ENCODE measurements around the gene XYLT1. TPM values are rescaled to one million over a fixed set of nuclear protein-coding genes. Genes with fewer than 3 reads are reported as not detected.
"Not testable (repeated sequence)": the region's sequence is repeated elsewhere in the genome, so short reads cannot be mapped to it uniquely, and the experiment has no call there.

The XYLT1 gene
- total RNA-seq, 1 donor from 2014 or later = 0.23 TPM

DNA sequence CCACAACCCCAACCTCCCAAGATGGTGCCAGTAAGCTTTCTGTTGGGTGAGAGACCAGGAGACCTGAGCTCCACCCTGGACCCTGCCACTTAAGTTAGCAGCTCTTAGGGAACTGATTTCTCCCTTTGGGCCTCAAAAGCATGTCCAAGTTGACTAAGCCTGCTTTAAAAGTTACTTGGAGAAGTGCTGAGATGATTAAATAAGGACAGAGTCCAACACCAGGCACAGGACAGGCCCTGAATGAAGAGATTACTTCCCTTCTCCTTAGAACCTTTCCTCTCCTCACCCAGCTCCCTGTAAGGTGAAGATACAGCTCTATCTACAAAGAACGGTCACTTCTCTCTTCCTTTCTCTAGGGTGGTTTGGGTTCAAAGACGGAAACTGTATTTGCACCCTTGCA is 162.6 kb downstream of the XYLT1 start:
- DNase-seq (ENCODE audit: low read depth) = no peak
- TF ChIP-seq, protein P1, sequence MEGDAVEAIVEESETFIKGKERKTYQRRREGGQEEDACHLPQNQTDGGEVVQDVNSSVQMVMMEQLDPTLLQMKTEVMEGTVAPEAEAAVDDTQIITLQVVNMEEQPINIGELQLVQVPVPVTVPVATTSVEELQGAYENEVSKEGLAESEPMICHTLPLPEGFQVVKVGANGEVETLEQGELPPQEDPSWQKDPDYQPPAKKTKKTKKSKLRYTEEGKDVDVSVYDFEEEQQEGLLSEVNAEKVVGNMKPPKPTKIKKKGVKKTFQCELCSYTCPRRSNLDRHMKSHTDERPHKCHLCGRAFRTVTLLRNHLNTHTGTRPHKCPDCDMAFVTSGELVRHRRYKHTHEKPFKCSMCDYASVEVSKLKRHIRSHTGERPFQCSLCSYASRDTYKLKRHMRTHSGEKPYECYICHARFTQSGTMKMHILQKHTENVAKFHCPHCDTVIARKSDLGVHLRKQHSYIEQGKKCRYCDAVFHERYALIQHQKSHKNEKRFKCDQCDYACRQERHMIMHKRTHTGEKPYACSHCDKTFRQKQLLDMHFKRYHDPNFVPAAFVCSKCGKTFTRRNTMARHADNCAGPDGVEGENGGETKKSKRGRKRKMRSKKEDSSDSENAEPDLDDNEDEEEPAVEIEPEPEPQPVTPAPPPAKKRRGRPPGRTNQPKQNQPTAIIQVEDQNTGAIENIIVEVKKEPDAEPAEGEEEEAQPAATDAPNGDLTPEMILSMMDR (conservative IDR thresholded peaks at IDR 0.05; ENCODE audit: low read depth, low read length) = no peak
- no peak overlapping the region for H3K4me3 ChIP-seq (ENCODE audit: low read depth, low read length)

DNA sequence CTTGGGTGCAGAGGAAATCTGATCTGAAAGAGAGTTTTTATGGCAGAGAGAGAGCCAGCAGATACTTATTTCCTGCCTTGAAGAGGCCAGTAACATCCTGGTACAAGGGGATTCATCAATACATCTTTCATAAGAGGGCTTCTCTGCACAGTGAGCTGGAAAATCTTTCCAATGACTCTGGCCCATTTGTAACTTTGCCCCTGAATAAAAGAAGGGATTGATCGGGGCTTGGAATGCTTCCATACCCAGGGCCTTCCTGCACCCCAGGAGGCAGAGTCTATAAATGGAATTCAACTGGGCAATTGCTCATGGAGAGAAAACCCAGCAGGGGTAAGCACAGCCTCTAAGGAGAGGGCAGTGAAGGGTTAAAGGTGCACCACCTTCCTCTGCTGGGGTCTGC is 163.3 kb downstream of the XYLT1 start:
- no peak for DNase-seq (ENCODE audit: low read depth)
- H3K4me3 ChIP-seq (ENCODE audit: low read depth, low read length) = no peak overlapping the region
- TF ChIP-seq, protein P1 (conservative IDR thresholded peaks at IDR 0.05; ENCODE audit: low read depth, low read length) = no peak

DNA sequence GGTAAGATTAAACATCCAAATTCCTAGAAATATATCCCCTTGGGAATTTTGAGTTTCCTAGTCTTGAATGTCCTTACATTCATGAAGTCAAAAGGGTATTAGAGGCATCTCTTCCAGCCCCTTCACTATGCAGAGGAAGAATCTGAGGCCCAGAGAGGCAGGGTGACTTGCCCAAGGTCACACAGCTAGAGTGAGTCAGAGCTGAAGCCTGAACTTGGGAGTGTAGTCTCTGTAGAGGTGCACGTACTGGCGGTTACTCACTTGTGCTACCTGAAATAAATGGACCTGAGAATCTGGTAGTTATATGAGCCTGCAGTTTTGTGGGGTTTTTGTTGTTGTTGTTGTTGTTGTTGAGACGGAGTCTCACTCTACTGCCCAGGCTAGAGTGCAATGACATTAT is 164.0 kb downstream of the XYLT1 start:
- no peak for DNase-seq (ENCODE audit: low read depth)
- H3K4me3 ChIP-seq (ENCODE audit: low read depth, low read length) = no peak overlapping the region
- TF ChIP-seq, protein P1 (conservative IDR thresholded peaks at IDR 0.05; ENCODE audit: low read depth, low read length) = no peak

DNA sequence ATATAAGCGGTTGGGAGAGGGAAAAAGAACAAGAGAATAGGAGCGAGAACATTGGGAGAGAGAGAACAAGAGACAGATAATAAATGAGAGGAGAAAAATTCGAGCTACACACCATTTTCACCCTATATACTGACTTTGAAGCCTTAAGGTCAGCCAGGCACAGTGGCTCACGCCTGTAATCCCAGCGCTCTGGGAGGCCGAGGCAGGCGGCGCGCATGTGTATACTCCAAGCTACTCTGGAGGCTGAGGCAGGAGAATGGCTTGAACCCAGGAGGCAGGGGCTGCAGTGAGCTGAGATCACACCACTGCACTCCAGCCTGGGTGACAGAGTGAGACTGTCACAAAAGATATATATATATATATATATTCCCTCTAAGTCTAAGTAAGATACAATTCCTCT is 164.5 kb downstream of the XYLT1 start:
- not testable (repeated sequence) for DNase-seq (ENCODE audit: low read depth); H3K4me3 ChIP-seq (ENCODE audit: low read depth, low read length)

DNA sequence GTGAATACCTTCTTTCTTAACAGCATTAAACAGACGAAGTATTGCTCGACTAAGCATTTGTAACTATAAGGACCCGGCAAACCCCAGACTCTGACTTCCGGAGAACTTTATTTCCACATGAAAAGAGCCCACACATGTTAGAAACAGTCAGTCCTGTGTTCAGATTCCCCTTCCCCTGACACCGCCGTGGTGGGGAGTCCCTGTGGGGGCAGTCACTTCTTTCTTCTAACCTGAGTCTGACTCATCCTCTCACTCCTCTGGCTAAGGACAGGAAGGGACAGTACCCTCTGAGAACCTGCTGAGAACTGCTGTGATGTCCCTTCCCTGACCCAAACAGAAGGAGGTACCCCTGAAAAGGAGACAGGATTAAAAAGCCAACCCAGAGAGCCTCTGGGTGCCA is 165.1 kb downstream of the XYLT1 start:
- TF ChIP-seq, protein P1 (conservative IDR thresholded peaks at IDR 0.05; ENCODE audit: low read depth, low read length) = no peak
- DNase-seq (ENCODE audit: low read depth) = no peak
- H3K4me3 ChIP-seq (ENCODE audit: low read depth, low read length) = no peak overlapping the region

DNA sequence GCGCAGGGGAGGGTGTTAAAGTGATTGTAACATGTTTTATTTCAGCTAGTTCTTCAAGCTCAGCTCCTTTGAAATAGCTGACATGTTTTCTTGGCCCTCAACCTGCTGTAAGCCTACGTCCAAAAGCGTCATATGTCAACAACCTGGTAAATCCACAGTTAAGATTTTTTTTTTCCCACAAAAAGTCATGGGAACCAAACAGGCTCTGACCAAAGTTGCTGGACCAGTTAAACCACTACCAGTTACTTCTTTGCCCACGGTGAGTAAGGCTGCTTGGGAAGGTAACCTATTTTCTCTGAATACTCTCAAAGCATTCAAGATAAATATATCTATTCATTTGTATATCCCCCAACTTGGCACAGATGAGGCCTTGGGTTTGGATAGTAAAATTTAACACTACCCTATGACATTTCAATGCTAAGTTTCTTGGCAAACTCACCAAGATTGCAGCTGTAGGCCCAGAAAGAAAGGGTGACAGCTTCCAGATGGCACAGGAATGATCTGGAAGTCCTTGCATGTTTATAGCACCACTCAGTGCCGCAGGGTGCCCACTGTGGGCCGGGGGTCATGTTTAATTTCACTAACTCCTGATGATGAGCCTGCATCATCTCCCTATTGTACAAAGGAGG is 166.2 kb downstream of the XYLT1 start:
- H3K4me3 ChIP-seq (ENCODE audit: low read depth, low read length) = no peak overlapping the region
- no peak for DNase-seq (ENCODE audit: low read depth)
- TF ChIP-seq, protein P1 (conservative IDR thresholded peaks at IDR 0.05; ENCODE audit: low read depth, low read length) = no peak

DNA sequence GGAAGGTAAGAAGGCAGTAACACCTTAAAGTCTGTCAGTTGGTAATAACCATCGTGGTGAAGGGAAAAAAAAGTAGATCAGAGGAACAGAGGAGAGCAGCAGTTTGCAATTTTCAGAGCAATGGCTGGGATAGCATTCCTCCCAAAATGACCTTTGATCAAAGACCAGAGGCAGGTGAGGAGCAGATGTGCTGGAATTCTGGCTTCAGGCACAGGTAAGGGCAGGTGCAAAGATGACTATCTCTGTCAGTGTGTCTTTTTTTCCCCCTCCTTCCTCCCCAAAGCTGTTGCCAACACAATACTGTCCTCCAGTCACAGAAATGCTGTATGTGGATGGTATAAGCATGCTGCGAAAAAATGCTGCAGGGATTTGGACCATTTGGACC is 166.7 kb downstream of the XYLT1 start:
- no peak for DNase-seq (ENCODE audit: low read depth)
- H3K4me3 ChIP-seq (ENCODE audit: low read depth, low read length) = no peak overlapping the region
- TF ChIP-seq, protein P1 (conservative IDR thresholded peaks at IDR 0.05; ENCODE audit: low read depth, low read length) = no peak
